OCI-LY7 (cell line): ENCODE measurements around the gene SCART1.

Experiments used
- EZH2phosphoT487 ChIP-seq: fragments of 200-600 bp; sonication (generic); IDR thresholded peaks from 2 replicates; pipeline ENCODE4 v1.6.1; 2018; ENCODE audit warnings: low read depth, borderline replicate concordance, mild to moderate bottlenecking, mixed run types, antibody characterized with exemption, low read length, moderate library complexity, mixed read lengths
- TF ChIP-seq, protein P1 (sequence below): fragments of 200-600 bp; sonication (generic); conservative IDR thresholded peaks from 2 replicates; pipeline ENCODE4 v1.5.1; 2014; ENCODE audit warnings: mild to moderate bottlenecking, antibody characterized with exemption, low read length, moderate library complexity, mixed read lengths

GRCh38 chr10:133418289-133418993, 35.3 kb upstream of the SCART1 start:
- TF ChIP-seq, protein P1, sequence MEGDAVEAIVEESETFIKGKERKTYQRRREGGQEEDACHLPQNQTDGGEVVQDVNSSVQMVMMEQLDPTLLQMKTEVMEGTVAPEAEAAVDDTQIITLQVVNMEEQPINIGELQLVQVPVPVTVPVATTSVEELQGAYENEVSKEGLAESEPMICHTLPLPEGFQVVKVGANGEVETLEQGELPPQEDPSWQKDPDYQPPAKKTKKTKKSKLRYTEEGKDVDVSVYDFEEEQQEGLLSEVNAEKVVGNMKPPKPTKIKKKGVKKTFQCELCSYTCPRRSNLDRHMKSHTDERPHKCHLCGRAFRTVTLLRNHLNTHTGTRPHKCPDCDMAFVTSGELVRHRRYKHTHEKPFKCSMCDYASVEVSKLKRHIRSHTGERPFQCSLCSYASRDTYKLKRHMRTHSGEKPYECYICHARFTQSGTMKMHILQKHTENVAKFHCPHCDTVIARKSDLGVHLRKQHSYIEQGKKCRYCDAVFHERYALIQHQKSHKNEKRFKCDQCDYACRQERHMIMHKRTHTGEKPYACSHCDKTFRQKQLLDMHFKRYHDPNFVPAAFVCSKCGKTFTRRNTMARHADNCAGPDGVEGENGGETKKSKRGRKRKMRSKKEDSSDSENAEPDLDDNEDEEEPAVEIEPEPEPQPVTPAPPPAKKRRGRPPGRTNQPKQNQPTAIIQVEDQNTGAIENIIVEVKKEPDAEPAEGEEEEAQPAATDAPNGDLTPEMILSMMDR: no peak
- TF ChIP-seq EZH2phosphoT487: no peak
